ENCODE measurements around the gene TNKS2.

TNKS2 gene

DNA sequence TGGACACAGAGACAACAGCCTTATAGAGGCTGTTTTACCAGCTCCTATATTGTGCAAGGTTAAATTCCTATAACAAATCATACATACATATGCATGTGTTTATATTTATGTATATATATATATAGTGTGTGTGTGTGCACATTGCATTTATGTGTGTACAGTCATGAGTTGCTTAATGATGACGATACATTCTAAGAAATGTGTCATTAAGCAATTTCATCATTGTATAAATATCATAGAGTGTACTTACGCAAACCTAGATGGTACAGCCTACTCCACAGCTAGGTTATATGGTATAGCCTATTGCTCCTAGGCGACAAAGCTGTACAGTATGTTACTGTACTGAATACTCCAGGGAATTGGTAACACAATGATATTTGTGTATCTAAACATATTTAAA lies 30.1 kb upstream of the TNKS2 start:
- TF ChIP-seq, protein P1, sequence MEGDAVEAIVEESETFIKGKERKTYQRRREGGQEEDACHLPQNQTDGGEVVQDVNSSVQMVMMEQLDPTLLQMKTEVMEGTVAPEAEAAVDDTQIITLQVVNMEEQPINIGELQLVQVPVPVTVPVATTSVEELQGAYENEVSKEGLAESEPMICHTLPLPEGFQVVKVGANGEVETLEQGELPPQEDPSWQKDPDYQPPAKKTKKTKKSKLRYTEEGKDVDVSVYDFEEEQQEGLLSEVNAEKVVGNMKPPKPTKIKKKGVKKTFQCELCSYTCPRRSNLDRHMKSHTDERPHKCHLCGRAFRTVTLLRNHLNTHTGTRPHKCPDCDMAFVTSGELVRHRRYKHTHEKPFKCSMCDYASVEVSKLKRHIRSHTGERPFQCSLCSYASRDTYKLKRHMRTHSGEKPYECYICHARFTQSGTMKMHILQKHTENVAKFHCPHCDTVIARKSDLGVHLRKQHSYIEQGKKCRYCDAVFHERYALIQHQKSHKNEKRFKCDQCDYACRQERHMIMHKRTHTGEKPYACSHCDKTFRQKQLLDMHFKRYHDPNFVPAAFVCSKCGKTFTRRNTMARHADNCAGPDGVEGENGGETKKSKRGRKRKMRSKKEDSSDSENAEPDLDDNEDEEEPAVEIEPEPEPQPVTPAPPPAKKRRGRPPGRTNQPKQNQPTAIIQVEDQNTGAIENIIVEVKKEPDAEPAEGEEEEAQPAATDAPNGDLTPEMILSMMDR (IDR thresholded peaks at IDR 0.05): no peak

DNA sequence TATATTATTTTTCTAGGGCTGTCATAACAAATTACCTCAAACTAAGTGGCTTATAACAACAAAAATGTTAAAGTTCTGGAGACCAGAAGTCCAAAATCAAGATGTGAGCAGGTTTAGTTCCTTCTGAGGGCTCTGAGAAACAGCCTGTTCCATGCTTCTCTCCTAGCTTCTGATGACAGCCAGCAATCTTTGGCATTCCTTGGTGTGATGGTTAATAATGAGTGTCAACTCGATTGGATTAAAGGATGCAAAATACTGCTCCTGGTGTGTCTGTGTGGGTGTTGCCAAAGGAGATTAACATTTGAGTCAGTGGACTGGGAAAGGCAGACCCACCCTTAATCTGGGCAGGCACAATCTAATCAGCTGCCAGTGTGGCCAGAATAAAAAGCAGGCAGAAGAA lies 26.3 kb upstream of the TNKS2 start:
- TF ChIP-seq, protein P1 (IDR thresholded peaks at IDR 0.05): no peak

DNA sequence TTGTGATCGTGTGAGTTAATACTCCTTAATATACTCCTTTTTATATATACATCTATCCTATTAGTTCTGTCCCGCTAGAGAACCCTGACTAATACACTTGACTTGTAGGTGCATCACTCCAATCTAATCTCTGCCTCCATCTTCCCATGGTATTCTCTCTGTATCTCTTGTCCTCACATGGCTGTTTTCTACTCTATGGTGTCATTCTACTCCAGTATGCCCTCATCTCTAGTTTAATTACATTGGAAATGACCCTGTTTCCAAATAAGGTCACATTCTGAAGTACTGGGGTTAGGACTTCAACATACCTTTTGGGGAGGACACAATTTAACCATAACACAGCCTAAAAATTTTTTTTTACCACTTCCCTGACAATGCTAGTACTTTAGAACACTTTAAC lies 25.8 kb upstream of the TNKS2 start:
- TF ChIP-seq, protein P1 (IDR thresholded peaks at IDR 0.05): no peak

DNA sequence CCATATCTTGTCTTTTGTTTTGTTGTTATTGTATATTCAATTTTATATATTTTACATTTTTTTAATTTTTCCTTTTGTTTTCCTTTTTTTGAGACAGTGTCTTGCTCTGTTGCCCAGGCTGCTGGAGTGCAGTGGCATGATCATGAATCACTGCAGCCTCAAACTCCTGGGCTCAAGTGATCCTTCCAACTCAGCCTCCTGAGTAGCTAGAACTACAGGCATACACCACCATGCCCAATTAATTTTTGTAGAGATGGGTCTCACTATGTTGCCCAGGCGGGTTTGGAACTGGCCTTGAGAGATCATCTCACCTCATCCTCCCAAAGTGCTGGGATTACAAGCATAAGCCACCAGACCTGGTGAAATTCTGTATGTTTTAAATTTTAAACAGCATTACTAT lies 25.4 kb upstream of the TNKS2 start:
- TF ChIP-seq, protein P1 (IDR thresholded peaks at IDR 0.05): no peak

DNA sequence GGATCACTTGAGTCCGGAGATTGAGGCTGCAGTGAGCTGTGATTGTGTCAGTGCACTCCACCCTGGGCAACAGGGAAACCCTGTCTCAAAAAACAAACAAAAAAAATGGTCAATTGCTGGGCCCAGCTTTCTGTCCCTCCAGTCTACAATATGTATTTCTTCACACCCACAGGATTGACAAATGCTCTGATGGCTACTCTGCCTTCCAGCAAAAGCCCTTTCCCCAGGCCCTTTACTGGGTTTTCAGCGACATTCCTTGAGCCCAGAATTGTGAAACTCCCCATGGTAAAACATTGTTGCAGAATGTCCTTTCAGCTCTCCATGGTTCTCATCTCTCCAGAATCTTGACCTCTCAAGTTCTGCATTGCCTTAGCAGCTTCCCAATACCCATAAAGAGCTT lies 23.7 kb upstream of the TNKS2 start:
- TF ChIP-seq, protein P1 (IDR thresholded peaks at IDR 0.05): no peak

DNA sequence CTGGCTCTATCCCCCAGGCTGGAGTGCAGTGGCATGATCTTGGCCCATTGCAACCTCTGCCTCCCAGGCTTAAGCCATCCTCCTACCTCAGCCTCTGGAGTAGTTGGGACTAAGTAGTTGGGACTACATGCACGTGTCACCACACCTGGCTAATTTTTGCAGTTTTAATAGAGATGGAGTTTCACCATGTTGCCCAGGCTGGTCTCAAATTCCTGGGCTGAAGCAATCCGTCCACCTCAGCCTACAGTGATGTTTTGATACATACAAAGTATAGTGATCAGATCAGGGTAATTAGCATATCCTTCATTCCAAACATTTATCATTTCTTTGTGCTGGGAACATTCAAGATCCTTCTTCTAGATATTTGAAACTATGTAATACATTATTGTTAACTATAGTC lies 22.5 kb upstream of the TNKS2 start:
- TF ChIP-seq, protein P1 (IDR thresholded peaks at IDR 0.05): no peak

DNA sequence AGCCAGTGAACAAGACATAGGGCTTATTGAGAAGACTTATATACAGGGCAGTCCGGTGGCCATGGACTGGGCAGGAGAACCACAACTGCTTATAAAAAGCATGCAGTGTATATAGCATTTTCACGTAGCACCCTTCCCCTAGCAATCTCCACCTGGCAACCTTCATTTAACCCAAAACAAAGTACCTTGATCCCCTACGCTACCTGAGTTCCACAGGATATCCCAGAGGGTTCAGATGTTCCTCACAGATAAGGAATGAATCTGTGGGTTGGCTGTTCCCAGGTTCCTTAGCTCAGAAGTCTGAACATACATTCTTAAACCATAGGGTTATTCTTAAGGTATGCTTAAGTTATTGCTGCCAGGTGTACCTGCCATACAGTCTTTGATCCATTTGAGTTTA lies 22.0 kb upstream of the TNKS2 start:
- TF ChIP-seq, protein P1 (IDR thresholded peaks at IDR 0.05): no peak

DNA sequence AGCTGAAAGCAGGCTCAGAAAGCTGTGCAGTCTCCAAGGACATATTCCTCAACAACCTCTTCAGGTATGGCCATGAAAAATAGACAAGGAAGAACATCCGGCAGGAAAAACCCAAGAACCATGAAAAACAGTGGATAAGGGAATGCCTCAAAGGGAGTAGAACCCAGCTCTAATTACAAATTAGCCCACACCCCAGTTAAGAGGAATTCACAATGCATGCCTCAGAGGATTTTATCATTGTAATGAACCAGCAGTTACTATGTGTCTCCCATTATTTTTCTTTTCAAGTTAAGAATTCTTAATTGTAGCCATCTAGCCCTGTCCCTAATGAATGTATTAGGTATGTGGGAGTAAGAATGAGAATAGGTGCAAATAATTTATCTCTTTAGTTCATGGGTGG lies 19.7 kb upstream of the TNKS2 start:
- TF ChIP-seq, protein P1 (IDR thresholded peaks at IDR 0.05): no peak
